ENCODE data around the gene MYH9.

Gene MYH9

DNA sequence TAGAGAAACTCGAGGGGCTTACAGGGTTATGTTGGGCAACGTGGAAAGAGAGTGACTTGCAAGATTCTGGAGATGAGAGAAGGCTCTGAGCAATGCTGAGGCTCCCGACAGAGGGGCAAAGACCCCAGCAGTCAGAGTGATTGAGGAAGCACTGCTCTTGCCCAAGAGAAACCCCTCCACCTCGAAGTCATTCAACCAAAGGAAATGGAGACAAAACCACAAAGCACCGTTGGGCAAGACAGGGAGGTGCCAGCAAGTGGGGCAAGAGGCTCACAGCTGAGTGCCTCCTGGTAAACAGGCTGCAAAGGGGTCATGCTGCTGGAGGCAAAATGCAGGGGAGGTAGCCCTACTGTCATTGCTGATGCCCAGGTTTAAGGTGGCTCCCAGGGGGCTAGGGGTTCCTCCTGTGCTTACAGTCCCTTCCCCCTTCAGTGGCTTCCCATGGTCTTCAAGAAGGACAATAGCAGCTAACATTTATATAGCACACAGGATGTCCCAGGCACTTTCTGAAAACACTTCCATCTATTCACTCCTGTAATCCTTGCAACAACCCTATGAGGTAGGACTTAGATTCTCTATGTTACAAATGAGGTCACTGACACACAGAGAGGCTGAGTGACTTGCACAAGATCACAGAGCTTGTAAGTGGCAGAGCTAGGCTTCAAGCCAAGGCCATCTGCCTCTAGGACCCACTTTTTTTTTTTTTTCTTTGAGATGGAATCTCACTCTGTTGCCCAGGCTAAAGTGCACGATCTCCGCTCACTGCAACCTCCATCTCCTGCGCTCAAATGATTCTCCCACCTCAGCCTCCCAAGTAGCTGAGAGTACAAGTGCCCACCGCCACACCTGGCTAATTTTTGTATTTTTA is 18.1 kb upstream of the MYH9 start:
- TF ChIP-seq, protein P1, sequence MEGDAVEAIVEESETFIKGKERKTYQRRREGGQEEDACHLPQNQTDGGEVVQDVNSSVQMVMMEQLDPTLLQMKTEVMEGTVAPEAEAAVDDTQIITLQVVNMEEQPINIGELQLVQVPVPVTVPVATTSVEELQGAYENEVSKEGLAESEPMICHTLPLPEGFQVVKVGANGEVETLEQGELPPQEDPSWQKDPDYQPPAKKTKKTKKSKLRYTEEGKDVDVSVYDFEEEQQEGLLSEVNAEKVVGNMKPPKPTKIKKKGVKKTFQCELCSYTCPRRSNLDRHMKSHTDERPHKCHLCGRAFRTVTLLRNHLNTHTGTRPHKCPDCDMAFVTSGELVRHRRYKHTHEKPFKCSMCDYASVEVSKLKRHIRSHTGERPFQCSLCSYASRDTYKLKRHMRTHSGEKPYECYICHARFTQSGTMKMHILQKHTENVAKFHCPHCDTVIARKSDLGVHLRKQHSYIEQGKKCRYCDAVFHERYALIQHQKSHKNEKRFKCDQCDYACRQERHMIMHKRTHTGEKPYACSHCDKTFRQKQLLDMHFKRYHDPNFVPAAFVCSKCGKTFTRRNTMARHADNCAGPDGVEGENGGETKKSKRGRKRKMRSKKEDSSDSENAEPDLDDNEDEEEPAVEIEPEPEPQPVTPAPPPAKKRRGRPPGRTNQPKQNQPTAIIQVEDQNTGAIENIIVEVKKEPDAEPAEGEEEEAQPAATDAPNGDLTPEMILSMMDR (IDR thresholded peaks at IDR 0.05; ENCODE audit: insufficient read depth, low read length, poor library complexity, severe bottlenecking): peak; percentile 7
- DNase-seq (ENCODE audit: extremely low read depth, insufficient read length): no peak
- Histone ChIP-seq H3K4me3 (replicated peaks; ENCODE audit: low read depth, low read length) (no peak overlapping the region), H3K36me3 (ENCODE audit: control insufficient read depth, insufficient read depth, low read length) (no peaks in the 10 kb centered on the region), H3K27me3 (replicated peaks; ENCODE audit: control insufficient read depth, insufficient read depth, low read length) (no peaks in the 10 kb centered on the region)

GRCh38 chr22:36405221-36405661 is 17.5 kb upstream of the MYH9 start:
- Histone ChIP-seq H3K36me3 (ENCODE audit: control insufficient read depth, insufficient read depth, low read length) (no peaks in the 10 kb centered on the region), H3K27me3 (replicated peaks; ENCODE audit: control insufficient read depth, insufficient read depth, low read length) (no peaks in the 10 kb centered on the region), H3K4me3 (replicated peaks; ENCODE audit: low read depth, low read length) (no peak overlapping the region)
- DNase-seq (ENCODE audit: extremely low read depth, insufficient read length): no peak
- TF ChIP-seq, protein P1 (IDR thresholded peaks at IDR 0.05; ENCODE audit: insufficient read depth, low read length, poor library complexity, severe bottlenecking): no peak

GRCh38 chr22:36404446-36404845 is 16.7 kb upstream of the MYH9 start:
- Histone ChIP-seq H3K36me3 (ENCODE audit: control insufficient read depth, insufficient read depth, low read length) (no peaks in the 10 kb centered on the region), H3K4me3 (replicated peaks; ENCODE audit: low read depth, low read length) (no peak overlapping the region), H3K27me3 (replicated peaks; ENCODE audit: control insufficient read depth, insufficient read depth, low read length) (no peaks in the 10 kb centered on the region)
- TF ChIP-seq, protein P1 (IDR thresholded peaks at IDR 0.05; ENCODE audit: insufficient read depth, low read length, poor library complexity, severe bottlenecking): no peak
- no peak for DNase-seq (ENCODE audit: extremely low read depth, insufficient read length)

- TF ChIP-seq, protein P1 (IDR thresholded peaks at IDR 0.05; ENCODE audit: insufficient read depth, low read length, poor library complexity, severe bottlenecking): no peak
- Histone ChIP-seq H3K36me3 (ENCODE audit: control insufficient read depth, insufficient read depth, low read length) (no peaks in the 10 kb centered on the region), H3K4me3 (replicated peaks; ENCODE audit: low read depth, low read length) (no peak overlapping the region), H3K27me3 (replicated peaks; ENCODE audit: control insufficient read depth, insufficient read depth, low read length) (no peaks in the 10 kb centered on the region)
- DNase-seq (ENCODE audit: extremely low read depth, insufficient read length): no peak
Measured at GRCh38 chr22:36399472-36399778, 11.7 kb upstream of the MYH9 start.

GRCh38 chr22:36398601-36399471 is 11.1 kb upstream of the MYH9 start:
- no peaks in the 10 kb centered on the region for H3K27me3 ChIP-seq (replicated peaks; ENCODE audit: control insufficient read depth, insufficient read depth, low read length)
- DNase-seq (ENCODE audit: extremely low read depth, insufficient read length): no peak
- TF ChIP-seq, protein P1 (IDR thresholded peaks at IDR 0.05; ENCODE audit: insufficient read depth, low read length, poor library complexity, severe bottlenecking): no peak
- no peak overlapping the region for H3K4me3 ChIP-seq (replicated peaks; ENCODE audit: low read depth, low read length)
- no peaks in the 10 kb centered on the region for H3K36me3 ChIP-seq (ENCODE audit: control insufficient read depth, insufficient read depth, low read length)
